ENCODE results near the gene L1TD1. TPM values are rescaled to one million over a fixed set of nuclear protein-coding genes. Genes with fewer than 3 reads are reported as not detected.
A peak's percentile ranks its signal among the peaks of the same experiment; 100 is the strongest.
"Not testable (repeated sequence)": the region's sequence is repeated elsewhere in the genome, so short reads cannot be mapped to it uniquely, and the experiment has no call there.

The L1TD1 gene
- under 1 TPM in 1 of 6 experiments, not detected in 5; 0.04 TPM for total RNA-seq
- long read RNA-seq: 0 reads

- Histone ChIP-seq H3K36me3 (no peaks in the 10 kb centered on the region), H3K27me3 (no peaks in the 10 kb centered on the region), H3K27ac (no peak within 1 kb of the TSS), H3K4me3 (no peak within 1 kb of the TSS), H3K9me3 (no peaks in the 10 kb centered on the region), H3K4me1 (peaks cover 0 to 8% (median 1%) of the 10 kb centered on the region in 4 donors)
- TF ChIP-seq CTCF (IDR thresholded peaks at IDR 0.05) (no peak), POLR2A (IDR thresholded peaks at IDR 0.05) (no peak)
- 11% methylated on average over 25 of the region's 55 CpGs for WGBS (ENCODE audit: insufficient coverage, low coverage, low lambda C conversion rate, missing lambda C conversion rate)
- ATAC-seq: no peak
- DNase-seq: peak in 1 of 3 donors; percentile 28
- intact Hi-C loops (cut with DNase I): no loop called here
These were observed at the start of gene L1TD1 for GRCh38 chr1:62194651-62195544. L1TD1 (plus strand) TSS chr1:62194849; CDS start chr1:62206629, 11,780 bp downstream.

- WGBS (ENCODE audit: insufficient coverage, low coverage, low lambda C conversion rate, missing lambda C conversion rate): 61% methylated on average over 2 of the region's 6 CpGs
- Histone ChIP-seq H3K4me3 (no peak overlapping the region), H3K36me3 (peaks cover 0 to 5% (median 2%) of the 10 kb centered on the region in 4 donors), H3K27ac (no peak overlapping the region), H3K9me3 (no peaks in the 10 kb centered on the region), H3K4me1 (no peaks in the 10 kb centered on the region), H3K27me3 (no peaks in the 10 kb centered on the region)
- DNase-seq (no peak), ATAC-seq (no peak)
- intact Hi-C loops (cut with DNase I): no loop called here
- TF ChIP-seq POLR2A (IDR thresholded peaks at IDR 0.05): no peak
- no peak for TF ChIP-seq CTCF (IDR thresholded peaks at IDR 0.05)
These were observed 34.7 kb upstream of the L1TD1 start for GRCh38 chr1:62159940-62160348.

- TF ChIP-seq CTCF (IDR thresholded peaks at IDR 0.05) (no peak), POLR2A (IDR thresholded peaks at IDR 0.05) (no peak)
- Histone ChIP-seq H3K36me3 (peaks cover 0 to 5% (median 2%) of the 10 kb centered on the region in 4 donors), H3K9me3 (no peaks in the 10 kb centered on the region), H3K27me3 (no peaks in the 10 kb centered on the region), H3K4me3 (no peak overlapping the region), H3K27ac (no peak overlapping the region), H3K4me1 (no peaks in the 10 kb centered on the region)
- 90% methylated on average over 1 of the region's 1 CpG for WGBS (ENCODE audit: insufficient coverage, low coverage, low lambda C conversion rate, missing lambda C conversion rate)
- intact Hi-C loops (cut with DNase I): no loop called here
- ATAC-seq (no peak), DNase-seq (no peak)
These were observed 32.9 kb upstream of the L1TD1 start for GRCh38 chr1:62161711-62162110.

GRCh38 chr1:62170380-62170779, 24.3 kb upstream of the L1TD1 start:
- H3K4me3 ChIP-seq; H3K27me3 ChIP-seq; H3K27ac ChIP-seq; H3K36me3 ChIP-seq; DNase-seq; intact Hi-C loops (cut with DNase I); H3K9me3 ChIP-seq; ATAC-seq; H3K4me1 ChIP-seq: not testable (repeated sequence)
- 50% methylated on average over 7 of the region's 10 CpGs for WGBS (ENCODE audit: insufficient coverage, low coverage, low lambda C conversion rate, missing lambda C conversion rate)

GRCh38 chr1:62175568-62176179, 19.0 kb upstream of the L1TD1 start:
- ATAC-seq (peak; percentile 66 to 75 (median 72)), DNase-seq (no peak)
- intact Hi-C loops (cut with DNase I): loop anchor here (5.0 kb wide), 2 partner anchors 232 to 237 kb away; no protein-coding TSS in a partner anchor
- Histone ChIP-seq H3K36me3 (no peaks in the 10 kb centered on the region), H3K27me3 (no peaks in the 10 kb centered on the region), H3K4me3 (no peak overlapping the region), H3K4me1 (no peaks in the 10 kb centered on the region), H3K27ac (no peak overlapping the region), H3K9me3 (no peaks in the 10 kb centered on the region)
- 41% methylated on average over 9 of the region's 9 CpGs for WGBS (ENCODE audit: insufficient coverage, low coverage, low lambda C conversion rate, missing lambda C conversion rate)
- TF ChIP-seq CTCF (IDR thresholded peaks at IDR 0.05) (peak; percentile 76 to 80 (median 79)), POLR2A (IDR thresholded peaks at IDR 0.05) (no peak)

Data from right lobe of liver (tissue), 6 donors.